Endothelial cell (in vitro differentiated cells): ENCODE results near the gene AHCYL1. TPM values are rescaled to one million over a fixed set of nuclear protein-coding genes. Genes with fewer than 3 reads are reported as not detected.

Source experiments
- DNase-seq: peaks from one replicate; pipeline ENCODE4 v3.0.0; 2021; ENCODE audit warnings: low spot score
- H3K27ac Mint-ChIP-seq: one replicate; pipeline ENCODE4 v1.8.0; 2021; ENCODE audit warnings: mixed read lengths, inconsistent platforms; ENCODE audit not compliant: unreplicated experiment
- H3K27me3 Mint-ChIP-seq: one replicate; pipeline ENCODE4 v1.8.0; 2021; ENCODE audit warnings: mild to moderate bottlenecking, moderate library complexity, mixed read lengths, inconsistent platforms; ENCODE audit not compliant: unreplicated experiment
- H3K36me3 Mint-ChIP-seq: one replicate; pipeline ENCODE4 v1.8.0; 2021; ENCODE audit warnings: mild to moderate bottlenecking, low read depth, mixed read lengths, inconsistent platforms; ENCODE audit not compliant: unreplicated experiment
- H3K4me1 Mint-ChIP-seq: one replicate; pipeline ENCODE4 v1.8.0; 2021; ENCODE audit warnings: mild to moderate bottlenecking, mixed read lengths, inconsistent platforms; ENCODE audit not compliant: unreplicated experiment
- H3K4me3 Mint-ChIP-seq: one replicate; pipeline ENCODE4 v1.8.0; 2021; ENCODE audit warnings: mild to moderate bottlenecking, mixed read lengths, inconsistent platforms; ENCODE audit not compliant: unreplicated experiment
- H3K9me3 Mint-ChIP-seq: one replicate; pipeline ENCODE4 v1.8.0; 2021; ENCODE audit warnings: mixed read lengths, inconsistent platforms; ENCODE audit not compliant: unreplicated experiment
- total RNA-seq: library from RNA; stranded (reverse); fragmentation: NEBNext Ultra II Directional; extraction: Animal tissue kit (Norgen Biotek cat#: 25700); gene quantifications from one replicate; pipeline ENCODE4 v1.2.1, GENCODE V29; 2021; ENCODE audit not compliant: unreplicated experiment
- TF ChIP-seq, protein P1 (sequence below): fragments of 200-600 bp; sonication (generic); IDR thresholded peaks from one replicate; pipeline ENCODE4 v1.5.0; 2021; ENCODE audit warnings: antibody characterized with exemption; ENCODE audit not compliant: unreplicated experiment

Gene AHCYL1
- total RNA-seq, 1 donor from 2014 or later, result 63.7 TPM

DNA sequence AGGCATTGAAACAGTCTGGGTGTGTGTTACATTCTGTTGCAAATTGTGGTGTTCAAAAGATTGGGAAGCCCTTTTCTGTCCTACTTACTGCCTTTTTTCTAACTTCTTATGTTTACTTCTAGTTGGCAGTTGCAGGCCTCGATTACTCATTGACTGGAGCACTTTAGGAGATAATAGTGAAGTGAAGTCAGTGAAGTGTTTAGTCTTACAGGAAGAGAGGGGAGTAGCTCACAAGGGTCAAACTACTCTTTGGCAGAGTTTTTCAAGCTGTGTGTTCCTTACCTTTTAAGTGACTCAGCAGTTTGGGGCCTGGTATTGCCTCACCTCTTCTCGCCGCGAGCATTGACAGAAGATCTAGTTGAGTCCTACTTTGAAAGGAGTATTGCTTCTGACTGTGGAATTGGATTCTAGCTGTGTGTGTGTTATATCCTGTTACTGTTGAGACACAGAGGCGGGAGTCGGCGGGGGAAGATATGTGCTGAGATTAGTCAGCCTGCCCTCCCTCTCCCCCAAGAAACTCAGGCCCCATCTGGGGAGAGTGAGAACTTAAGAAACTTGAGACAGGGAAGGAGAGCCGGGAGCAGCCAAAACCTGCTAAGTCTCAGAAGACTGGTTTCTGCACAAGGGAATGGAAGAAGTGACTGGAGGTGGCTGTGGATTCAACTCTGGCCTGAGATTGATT is 19.3 kb downstream of the AHCYL1 start:
- no peaks in the 10 kb centered on the region for H3K9me3 Mint-ChIP-seq
- no peaks in the 10 kb centered on the region for H3K36me3 Mint-ChIP-seq
- peaks cover 3% of the 10 kb centered on the region for H3K27me3 Mint-ChIP-seq
- H3K4me3 Mint-ChIP-seq, result peak overlapping the region; percentile 76
- H3K4me1 Mint-ChIP-seq, result peaks cover 20% of the 10 kb centered on the region
- TF ChIP-seq, protein P1, sequence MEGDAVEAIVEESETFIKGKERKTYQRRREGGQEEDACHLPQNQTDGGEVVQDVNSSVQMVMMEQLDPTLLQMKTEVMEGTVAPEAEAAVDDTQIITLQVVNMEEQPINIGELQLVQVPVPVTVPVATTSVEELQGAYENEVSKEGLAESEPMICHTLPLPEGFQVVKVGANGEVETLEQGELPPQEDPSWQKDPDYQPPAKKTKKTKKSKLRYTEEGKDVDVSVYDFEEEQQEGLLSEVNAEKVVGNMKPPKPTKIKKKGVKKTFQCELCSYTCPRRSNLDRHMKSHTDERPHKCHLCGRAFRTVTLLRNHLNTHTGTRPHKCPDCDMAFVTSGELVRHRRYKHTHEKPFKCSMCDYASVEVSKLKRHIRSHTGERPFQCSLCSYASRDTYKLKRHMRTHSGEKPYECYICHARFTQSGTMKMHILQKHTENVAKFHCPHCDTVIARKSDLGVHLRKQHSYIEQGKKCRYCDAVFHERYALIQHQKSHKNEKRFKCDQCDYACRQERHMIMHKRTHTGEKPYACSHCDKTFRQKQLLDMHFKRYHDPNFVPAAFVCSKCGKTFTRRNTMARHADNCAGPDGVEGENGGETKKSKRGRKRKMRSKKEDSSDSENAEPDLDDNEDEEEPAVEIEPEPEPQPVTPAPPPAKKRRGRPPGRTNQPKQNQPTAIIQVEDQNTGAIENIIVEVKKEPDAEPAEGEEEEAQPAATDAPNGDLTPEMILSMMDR, result no peak
- H3K27ac Mint-ChIP-seq, result peak overlapping the region; percentile 97
- peak; percentile 34 for DNase-seq

- Mint-ChIP-seq H3K4me1 (peaks cover 20% of the 10 kb centered on the region), H3K9me3 (no peaks in the 10 kb centered on the region), H3K27ac (peak overlapping the region; percentile 97), H3K4me3 (peak overlapping the region; percentile 76), H3K36me3 (no peaks in the 10 kb centered on the region), H3K27me3 (peaks cover 3% of the 10 kb centered on the region)
- TF ChIP-seq, protein P1, result no peak
- no peak for DNase-seq
These were observed 20.0 kb downstream of the AHCYL1 start for GRCh38 chr1:110004583-110004982.

DNA sequence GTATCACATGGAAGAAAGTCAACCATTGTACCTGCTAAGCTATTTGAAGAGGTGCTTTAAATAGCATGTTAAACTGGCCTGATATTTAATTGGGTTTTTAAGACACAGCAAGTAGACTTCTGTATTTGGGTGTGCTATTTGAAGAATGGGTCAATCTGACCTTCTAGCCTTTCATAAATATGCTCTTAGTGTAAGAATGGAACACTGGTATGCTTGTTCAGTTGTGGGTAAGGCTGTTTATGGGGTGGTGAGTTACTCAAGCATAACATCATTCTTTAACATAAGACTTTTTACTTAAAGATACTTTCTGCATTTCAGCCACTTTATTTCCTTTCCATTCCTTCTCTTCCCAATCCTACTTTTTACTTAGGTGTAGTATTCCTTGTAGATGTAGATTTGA is 21.4 kb downstream of the AHCYL1 start:
- TF ChIP-seq, protein P1, result no peak
- no peak overlapping the region for H3K27ac Mint-ChIP-seq
- peaks cover 7% of the 10 kb centered on the region for H3K36me3 Mint-ChIP-seq
- no peak for DNase-seq
- no peaks in the 10 kb centered on the region for H3K9me3 Mint-ChIP-seq
- no peak overlapping the region for H3K4me3 Mint-ChIP-seq
- H3K4me1 Mint-ChIP-seq, result peaks cover 20% of the 10 kb centered on the region
- H3K27me3 Mint-ChIP-seq, result peaks cover 3% of the 10 kb centered on the region

DNA sequence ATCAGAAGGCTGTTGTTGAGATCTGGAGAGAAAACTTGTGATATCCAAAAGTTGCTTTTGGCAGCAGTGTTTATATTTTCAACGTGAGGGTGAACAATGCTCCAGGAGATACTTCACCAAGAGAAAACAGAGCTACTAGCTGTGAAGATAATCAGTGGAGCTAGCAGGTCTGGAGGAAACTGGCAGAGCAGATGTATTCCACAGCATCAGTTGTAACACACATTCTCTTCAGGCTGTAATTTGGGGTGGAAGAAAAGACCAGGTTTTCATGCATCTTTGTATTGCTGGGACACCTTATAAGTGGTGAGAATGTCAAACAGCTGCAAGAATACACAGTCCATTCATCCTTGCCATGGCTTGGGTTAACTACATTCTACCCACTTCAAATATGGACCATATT is 22.0 kb downstream of the AHCYL1 start:
- no peak for DNase-seq
- H3K4me3 Mint-ChIP-seq, result no peak overlapping the region
- no peaks in the 10 kb centered on the region for H3K9me3 Mint-ChIP-seq
- H3K27me3 Mint-ChIP-seq, result peaks cover 3% of the 10 kb centered on the region
- TF ChIP-seq, protein P1, result no peak
- peaks cover 20% of the 10 kb centered on the region for H3K4me1 Mint-ChIP-seq
- H3K36me3 Mint-ChIP-seq, result peaks cover 10% of the 10 kb centered on the region
- no peak overlapping the region for H3K27ac Mint-ChIP-seq

- H3K27ac Mint-ChIP-seq, result no peak overlapping the region
- peaks cover 20% of the 10 kb centered on the region for H3K4me1 Mint-ChIP-seq
- DNase-seq, result no peak
- H3K4me3 Mint-ChIP-seq, result no peak overlapping the region
- H3K9me3 Mint-ChIP-seq, result no peaks in the 10 kb centered on the region
- H3K27me3 Mint-ChIP-seq, result peaks cover 3% of the 10 kb centered on the region
- TF ChIP-seq, protein P1, result no peak
- peaks cover 16% of the 10 kb centered on the region for H3K36me3 Mint-ChIP-seq
These were observed 22.7 kb downstream of the AHCYL1 start for GRCh38 chr1:110007046-110007830.
